HK-2 (cell line): ENCODE measurements around the gene SIPA1.
"Not testable (repeated sequence)": the region's sequence is repeated elsewhere in the genome, so short reads cannot be mapped to it uniquely, and the experiment has no call there.

ENCODE experiments used
- DNase-seq: peaks from one replicate; pipeline ENCODE4 v3.0.0-alpha.2; 2018; ENCODE audit not compliant: unreplicated experiment

Gene SIPA1

GRCh38 chr11:65645710-65646109 lies 7.8 kb downstream of the SIPA1 start:
- DNase-seq = no peak

- DNase-seq = no peak
Measured at GRCh38 chr11:65646288-65646957, 8.5 kb downstream of the SIPA1 start.

DNA sequence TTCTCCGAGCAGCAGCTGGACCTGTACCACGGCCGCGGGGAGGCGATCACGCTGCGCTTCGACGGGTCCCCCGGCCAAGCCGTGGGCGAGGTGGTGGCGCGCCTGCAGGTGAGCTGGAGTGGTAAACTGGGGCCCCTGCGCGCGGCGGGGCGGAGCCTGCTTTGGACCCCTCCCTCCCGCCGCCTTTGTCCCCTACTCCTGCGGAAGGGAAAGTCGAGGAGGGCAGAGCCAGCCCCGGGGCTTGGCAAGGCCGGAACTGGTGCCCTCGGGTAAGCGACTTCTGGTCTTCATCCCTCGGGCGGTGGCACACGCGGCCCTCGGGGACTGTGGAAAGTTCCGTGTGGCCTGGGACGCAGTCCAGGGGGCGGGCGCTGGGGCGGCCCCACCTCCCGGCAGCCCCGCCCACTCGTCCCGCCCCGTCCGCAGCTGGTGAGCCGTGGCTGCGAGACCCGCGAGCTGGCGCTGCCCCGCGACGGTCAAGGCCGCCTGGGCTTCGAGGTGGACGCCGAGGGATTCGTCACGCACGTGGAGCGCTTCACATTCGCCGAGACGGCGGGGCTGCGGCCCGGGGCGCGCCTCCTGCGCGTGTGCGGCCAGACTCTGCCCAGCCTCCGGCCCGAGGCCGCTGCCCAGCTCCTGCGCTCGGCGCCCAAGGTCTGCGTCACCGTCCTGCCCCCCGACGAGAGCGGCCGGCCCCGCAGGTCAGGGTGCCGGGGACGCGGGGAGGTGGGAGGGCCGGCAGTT lies 9.2 kb downstream of the SIPA1 start:
- DNase-seq = no peak

DNA sequence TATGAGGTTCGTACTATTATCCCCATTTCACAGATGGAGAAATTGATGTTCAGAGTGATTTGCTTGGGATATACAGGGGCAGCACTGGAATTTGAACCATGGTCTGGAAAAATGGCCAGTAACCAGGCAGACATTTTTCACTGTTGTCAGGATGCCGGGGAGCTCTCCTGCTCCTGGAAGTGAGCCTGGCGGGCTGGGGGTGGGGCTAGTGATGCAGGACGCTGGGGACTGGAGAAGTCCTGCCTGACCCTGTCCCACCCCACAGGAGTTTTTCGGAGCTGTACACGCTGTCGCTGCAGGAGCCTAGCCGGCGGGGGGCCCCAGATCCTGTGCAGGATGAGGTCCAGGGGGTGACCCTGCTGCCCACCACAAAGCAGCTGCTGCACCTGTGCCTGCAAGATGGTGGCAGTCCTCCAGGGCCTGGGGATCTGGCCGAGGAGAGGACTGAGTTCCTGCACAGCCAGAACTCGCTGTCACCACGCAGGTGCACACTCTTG lies 11.1 kb downstream of the SIPA1 start:
- DNase-seq = no peak

DNA sequence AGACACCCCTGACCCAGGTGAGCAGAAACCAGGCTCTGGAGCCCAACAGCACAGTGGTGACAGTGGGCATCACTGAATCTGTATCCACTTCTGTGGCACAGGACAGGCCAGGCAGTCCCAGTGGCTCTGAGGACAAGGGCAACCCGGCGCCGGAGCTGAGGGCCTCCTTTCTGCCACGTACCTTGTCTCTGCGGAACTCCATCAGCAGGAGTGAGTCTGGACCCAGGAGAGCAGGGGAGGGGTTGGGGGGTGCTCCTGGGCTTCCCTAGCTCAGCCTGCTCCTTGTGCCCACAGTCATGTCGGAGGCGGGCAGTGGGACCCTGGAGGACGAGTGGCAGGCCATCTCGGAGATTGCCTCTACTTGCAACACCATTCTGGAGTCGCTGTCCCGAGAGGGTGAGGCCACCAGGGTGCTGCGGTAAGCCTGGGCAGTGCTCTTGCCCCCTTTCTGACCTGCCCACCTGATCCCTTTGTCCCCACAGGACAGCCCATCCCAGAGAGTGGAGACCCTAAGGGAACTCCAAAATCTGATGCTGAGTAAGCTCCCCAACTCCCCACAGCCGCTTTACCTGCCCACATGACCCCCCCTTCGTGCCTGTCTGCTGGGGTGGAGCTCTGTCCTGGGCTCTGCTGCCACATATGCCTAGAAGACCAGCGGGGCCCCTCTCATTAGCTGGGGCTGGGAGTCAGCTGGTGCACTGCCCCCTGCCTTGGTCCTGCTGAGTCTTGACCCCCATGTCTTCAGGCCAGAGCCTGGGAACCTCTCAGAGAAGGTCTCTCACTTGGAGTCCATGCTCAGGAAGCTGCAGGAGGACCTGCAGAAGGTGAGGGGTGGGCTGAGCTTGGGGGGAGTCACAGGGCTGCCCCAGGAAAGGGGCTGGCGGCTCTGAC lies 12.0 kb downstream of the SIPA1 start:
- no peak for DNase-seq

- DNase-seq = no peak
Measured at GRCh38 chr11:65650547-65651338, 12.8 kb downstream of the SIPA1 start.

DNA sequence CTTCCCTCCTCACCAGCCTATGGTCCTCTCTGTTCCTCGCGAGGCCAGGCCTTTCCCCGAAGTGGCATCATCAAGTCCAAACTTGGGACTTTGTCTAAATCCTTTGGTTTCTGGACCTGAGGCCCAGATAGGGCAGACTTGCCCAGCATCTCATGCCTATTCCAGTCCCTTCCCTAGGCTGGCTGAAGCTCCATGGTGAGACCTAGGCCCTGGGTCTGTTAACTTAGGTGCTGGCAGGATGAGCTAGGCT lies 13.4 kb downstream of the SIPA1 start:
- DNase-seq = no peak

DNA sequence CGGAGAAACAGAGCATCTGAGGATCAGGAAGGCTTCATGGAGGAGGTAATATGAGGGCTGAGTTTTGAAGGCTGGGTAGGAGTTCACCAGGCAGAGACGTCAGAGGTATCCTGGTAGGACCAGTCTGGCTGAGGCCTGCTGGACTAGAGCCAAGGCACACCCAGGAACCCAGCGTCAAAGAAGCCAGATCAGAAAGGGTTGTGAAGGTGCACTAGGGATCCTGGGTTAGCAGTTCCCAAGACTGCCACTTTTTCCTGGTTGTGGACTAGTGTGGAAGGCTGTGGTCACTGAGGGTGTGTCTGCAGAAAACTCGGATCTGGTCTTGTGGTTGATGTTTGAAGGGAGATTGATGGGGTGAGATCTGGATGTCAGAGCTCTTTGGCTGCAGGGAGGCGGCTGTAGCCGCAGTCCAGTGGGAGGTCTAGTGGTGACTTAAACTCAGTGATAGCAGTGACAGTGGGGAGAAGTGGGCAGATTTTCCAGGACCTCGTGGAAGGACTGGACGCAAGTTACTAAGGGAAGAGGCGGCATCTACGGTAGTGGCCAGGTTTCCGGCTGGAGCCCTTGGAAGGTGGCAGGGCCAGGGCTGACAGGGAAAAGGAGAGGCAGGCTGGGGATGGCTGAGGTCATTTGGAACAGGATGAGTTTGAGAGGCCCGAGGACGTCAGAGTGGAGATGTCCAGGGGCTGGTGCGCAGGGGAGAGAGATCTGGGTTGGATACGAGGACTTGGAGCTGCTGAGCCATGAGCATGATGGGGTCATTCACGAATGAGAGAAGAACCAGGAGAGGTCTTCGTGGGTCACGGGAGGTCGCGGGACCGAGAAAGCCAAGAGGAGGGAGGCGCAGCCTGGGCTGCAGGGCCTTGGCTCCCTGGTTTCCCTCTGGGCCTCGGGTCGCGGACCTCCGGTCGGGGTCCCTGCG lies 13.9 kb downstream of the SIPA1 start:
- DNase-seq = peak; percentile 15

DNA sequence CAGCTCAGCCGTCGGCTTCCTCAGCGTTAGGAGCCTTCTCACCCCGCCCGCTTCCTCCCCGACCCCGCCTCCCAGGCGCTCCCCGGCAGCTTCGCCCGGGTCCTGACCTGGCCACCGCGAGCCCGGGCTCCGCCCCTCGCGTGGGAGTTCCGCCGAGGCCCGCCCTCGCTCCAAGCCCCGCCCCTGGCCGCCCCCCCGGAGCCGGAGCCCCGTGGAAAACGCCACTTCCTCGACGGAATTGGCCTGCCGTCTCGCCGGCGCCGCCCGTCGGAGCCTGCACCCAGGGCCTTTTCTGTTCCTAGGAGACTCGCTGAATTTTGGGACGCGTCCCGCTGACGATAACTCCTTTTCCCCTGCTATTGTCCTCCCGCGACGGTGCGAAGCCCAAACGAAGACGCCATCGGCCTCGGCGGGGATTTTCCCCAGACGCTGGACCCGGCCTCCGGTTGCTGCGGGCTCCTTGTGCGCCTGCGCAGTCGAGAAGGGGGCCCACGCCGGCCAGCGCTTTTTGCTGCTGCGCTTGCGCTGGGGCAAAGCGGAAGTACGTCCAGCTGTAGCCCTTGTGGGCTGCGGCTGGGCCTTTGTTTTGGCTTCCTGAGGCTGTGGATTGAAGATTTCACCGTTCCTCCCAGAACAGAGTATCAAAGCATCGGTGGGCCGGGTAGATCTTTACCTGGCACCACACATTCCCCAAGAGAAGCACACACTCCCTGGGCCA lies 14.8 kb downstream of the SIPA1 start:
- DNase-seq = peak; percentile 89

DNA sequence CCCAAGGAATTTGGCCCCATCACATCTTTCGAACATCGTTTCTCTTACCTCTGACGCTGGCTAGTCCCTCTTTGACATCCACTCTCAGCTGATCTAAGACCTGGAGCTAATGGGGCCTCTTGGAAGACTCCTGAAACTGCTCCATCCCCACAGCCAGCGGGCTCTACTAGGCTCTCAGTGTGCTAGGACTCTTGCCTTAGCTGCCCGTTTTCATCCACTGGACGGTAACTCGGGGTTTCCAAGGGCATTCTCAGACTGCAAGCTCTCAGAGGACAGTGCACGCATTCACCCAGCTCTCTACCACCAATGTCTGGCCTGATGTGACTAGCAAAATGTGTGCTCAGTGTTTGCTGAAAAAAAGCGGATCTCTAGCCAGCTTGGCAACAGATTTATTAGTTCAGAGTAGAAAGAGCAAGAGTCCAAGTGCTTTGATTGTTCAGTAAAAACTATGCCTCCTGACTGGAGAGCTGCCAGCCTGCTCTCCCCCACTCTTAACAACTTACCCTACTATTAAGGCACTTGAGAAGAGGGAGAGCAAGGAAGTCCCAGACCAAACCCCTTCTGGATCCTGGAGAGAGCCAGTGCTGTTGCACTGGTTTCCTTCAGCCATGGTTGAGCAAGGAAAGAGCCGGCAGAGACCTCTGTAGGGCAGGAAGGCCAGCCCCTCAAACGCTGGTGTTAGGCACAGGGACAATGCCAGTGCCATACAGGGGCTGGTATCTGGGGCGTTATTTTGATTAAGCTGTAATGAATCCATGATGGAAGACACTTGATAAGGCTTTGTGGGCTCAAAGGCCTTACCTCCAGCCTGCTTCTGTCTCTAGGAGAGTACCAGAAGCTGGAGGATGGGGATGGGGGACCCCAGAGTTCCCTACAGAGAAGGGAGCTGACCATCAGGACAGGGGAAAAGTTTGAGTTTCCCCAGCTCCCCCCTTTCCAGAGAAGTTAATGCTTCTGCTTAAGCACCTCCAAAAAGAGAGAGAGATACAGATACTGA lies 15.6 kb downstream of the SIPA1 start:
- no peak for DNase-seq

- no peak for DNase-seq
Measured at GRCh38 chr11:65654375-65655349, 16.8 kb downstream of the SIPA1 start.

- no peak for DNase-seq
Measured at GRCh38 chr11:65655570-65656332, 17.9 kb downstream of the SIPA1 start.

DNA sequence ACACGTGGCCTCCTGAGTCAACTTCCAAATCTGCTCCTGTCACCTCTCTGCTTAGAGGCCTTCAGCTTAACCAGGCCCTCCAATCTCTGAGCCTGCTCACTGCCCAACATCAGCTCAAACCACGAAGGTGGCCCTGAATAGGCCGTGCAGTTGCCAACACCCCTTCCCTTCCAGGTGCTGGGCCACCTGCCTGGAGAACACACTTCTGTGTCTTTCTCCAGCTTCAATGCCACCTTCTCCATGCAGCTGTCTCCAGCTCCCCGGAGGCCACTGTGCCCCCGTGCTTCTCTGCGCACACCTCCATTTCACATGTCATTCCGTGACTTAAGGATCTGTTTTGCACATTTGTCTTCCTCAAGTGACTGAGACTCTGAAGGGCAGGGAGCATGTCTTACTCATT lies 19.5 kb downstream of the SIPA1 start:
- DNase-seq = no peak

DNA sequence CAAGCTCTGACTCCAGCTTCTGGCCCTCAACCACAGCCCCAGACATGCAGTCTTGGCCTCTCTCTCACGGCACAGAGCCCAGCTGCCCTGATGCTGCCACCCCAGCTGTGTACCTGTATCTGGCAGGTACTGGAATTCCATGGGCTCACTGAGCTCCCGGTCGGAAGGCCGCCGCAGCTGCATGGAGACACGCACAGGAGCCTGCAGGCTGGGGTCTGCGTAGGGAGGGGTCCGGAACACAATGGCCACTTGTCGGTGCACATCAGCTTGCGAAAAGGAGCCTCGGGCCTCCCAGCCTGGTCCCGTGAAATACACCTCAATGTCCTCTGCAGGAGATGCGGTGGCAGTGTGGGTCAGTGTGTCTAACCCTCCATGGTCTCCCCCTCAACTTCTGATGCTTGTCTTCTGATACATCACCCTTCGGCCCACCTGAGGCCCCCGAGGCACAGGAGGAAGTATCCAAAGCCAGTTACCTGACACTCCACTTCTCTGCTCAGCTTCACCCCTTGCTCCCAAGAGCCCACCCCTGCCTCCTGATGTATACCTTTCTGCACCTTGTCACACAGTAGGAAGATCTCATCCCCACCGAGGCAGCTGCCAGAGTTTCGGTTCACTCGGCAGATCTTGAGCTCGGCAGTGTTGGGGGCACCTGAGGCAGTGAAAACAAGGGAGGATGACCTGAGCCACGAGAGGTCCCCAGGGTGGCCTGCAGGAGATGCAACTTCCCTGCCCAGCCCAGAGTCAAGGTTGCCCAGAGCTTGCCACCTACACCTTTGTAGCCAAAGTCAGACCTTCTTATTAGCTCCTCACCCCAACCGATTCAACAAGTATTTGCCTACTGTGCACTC lies 20.5 kb downstream of the SIPA1 start:
- DNase-seq = no peak

DNA sequence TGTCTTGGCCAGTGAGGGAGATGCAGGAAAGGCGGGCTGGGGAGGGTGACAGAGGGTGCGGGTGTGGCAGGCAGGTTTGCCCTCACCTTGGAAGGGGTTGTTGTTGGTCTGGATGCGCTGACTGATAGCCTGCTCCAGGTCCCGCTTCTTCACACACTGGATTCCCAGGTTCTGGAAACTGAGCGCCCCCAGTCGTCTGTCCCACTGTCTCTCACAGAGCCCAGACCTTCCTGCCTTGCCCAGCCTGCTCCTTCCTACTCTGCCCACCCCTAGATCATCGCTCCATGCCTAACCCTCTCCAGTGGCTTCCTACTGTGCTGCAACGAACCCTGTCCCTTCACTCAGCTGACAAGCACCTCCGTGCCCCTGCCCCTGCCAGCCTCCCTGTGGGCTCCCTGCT lies 22.1 kb downstream of the SIPA1 start:
- no peak for DNase-seq

DNA sequence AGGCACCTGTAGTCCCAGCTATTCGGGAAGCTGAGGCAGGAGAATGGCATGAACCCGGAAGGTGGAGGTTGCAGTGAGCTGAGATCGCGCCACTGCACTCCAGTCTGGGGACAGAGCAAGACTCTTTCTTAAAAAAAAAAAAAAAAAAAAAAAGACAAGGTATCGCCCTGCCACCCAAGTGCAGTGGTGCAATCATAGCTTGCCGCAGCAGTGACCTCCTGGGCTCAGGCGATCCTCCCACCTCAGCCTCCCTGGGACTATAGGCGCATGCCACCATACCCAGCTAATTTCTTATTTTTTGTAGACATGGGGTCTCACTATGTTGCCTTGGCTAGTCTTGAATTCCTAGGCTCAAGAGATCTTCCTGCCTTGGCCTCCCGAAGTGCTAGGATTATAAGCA lies 23.0 kb downstream of the SIPA1 start:
- DNase-seq = not testable (repeated sequence)
